ENCODE results near the gene RFNG. TPM values are rescaled to one million over a fixed set of nuclear protein-coding genes. Genes with fewer than 3 reads are reported as not detected.
A peak's percentile ranks its signal among the peaks of the same experiment; 100 is the strongest.

RFNG gene
- total RNA-seq, 1 donor from 2014 or later, result 42.4 TPM

DNA sequence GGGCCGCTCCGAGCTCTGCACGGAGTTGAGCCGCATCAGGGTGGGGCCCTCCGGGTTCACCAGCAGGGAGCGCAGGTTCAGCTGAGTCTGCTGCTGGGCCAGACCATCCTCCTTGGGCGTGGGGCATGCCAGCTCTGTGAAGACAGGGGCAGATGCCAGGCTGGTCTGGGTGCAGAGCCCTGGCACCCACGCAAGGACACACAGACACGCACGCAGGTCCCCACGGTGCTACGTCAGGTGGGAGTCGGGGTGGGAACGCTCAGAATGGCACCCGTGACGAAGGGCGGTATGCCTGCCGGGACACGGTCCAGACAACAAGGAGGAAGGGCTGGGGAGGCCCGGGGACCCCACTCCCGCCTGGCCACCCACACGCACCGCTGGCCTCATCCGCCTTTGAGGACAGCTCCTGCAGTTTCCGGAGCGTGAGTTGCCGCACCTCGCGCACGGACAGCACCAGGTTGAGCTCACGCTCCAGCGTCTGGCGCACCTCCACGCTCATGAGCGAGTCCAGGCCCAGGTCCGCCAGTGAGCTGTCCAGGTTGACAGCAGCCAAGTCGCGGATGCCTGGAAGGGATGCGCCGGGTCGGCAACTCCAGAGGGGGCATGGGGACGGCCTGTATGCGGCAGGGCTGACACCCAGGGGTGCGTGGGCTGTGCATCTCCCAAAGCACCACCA is 29.3 kb upstream of the RFNG start:
- ATAC-seq (no peak), DNase-seq (ENCODE audit: low spot score) (no peak)
- intact Hi-C loops (cut with DNase I), result loop anchor here (10.0 kb wide), 1 partner anchor 46 kb away; the partner anchor contains the start of genes DCXR and RAC3

DNA sequence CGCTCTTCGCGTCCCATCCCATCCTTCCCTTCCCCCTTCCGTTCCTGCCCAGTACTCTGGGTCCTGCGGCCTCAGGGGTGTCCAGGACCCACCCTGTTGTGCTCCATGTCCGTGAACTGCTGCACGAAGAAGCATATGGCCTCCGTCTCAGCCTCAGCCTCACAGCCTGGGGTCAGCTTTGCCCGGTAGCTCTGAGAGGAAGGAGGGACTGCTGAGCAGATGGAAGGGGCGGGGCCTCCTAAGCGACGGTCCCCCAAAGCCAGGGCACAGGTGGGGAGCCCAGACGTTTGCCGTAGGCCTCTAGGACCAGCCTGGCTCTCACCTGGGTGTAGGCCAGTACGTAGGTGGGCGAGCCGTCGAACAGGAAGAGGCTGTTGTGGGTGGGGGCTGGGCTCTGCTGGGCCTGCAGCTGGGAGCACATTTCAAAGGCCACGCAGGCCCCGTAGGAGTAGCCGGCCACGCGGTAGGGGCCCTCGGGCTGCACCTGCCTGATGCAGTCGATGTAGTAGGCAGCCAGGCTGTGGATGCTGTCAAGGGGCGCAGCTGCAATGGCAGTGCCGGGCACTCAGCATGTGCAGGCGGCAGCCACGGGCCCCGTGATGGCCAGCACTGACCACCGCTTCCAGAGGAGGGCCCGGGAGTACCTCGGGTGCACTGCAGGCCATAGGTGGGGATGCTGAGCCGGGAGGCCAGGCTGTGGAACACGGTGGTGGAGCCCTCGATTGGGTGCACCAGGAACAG is 28.6 kb upstream of the RFNG start:
- intact Hi-C loops (cut with DNase I), result loop anchor here (10.0 kb wide), 1 partner anchor 45 kb away; the partner anchor contains the start of genes DCXR and RAC3
- DNase-seq (ENCODE audit: low spot score) (no peak), ATAC-seq (no peak)

DNA sequence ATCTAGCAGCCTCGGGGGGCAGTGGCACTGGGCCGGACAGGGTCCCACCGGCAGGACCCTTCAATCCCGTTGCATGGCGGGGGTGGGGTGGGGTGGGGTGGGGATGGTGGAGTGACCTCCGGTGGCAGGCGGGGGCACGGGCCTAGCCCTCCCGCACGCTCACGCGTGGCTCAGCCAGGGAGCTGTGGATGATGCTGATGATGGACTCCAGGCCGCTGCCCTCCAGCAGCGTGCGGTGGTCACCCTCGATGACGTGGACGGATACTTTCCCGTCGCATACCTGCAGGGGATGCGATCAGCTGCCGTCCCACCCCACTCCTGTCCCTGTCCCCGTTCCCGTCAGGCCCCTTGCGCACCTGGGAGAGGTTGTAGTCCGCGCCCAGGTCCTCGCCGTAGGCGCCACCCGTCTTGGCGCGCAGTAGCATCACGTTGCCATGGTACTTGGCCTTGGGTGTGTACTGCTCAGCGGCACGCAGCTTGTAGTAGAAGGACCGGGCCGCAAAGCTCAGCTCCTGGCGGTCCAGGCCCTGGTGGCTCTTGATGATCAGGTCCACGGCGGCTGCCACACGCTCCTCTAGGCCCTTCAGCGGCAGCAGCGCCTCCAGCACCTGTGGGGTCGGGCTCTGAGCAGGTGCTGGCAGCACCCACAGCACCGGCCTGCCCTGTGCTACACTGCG is 27.5 kb upstream of the RFNG start:
- ATAC-seq (no peak), DNase-seq (ENCODE audit: low spot score) (no peak)
- intact Hi-C loops (cut with DNase I), result no loop called here

DNA sequence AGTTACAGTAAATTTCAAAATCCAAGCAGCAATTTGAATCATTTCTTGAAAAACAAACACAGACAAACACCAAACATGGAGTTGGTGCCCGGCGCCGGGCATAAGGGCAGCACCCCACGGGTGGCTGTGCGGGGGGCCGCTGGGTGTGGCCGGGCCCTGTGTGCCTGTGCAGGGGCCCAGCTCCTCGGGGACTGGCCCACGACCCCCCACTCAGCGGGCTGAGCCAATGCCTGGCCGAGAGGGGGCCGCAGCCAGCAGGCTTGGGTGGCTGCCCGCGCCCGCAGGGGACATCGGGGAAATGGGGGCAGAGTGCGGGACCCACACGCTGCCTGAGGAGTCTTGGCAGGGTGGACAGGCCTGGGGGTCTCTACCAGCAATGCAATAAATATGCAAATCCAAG is 26.8 kb upstream of the RFNG start:
- intact Hi-C loops (cut with DNase I), result loop anchor here (1.0 kb wide), 1 partner anchor 47 kb away; no protein-coding TSS in a partner anchor
- ATAC-seq (no peak), DNase-seq (ENCODE audit: low spot score) (no peak)

DNA sequence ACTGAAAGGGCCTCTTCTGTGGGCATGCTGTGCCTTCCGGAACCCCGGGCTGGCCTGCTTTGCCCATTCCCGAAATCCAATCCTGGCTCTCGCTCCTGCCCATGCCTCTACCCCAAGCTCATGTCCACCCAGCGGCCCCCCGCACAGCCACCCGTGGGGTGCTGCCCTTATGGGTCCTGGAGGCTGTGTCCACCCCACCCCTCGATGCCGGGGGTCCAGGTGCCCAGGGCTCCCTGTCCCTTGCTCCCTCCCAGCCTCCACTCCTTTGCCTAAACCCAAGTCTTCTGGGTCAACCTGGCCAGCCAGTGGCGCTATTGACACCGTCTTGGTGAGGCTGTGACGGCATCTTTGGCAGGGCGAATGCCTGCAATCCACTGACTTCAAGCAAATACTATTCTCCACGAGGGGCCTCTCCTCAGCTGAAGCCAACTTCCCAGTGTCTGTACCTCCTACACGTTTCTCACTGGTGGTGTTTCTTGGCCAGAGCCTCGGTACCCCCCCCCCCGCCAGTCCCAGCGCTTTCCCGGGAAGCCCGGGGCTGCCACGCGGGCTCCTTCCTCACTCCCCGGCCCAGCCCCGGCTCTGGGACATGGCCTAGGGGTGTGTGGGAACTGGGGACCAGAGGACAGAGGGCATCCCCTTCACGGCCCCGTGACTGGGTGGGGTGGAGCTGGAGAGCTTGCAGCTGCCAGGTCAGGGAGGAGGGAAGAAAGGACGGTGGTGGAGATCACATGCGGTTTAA is 26.2 kb upstream of the RFNG start:
- DNase-seq (ENCODE audit: low spot score), result no peak
- intact Hi-C loops (cut with DNase I), result loop anchor here (1.0 kb wide), 1 partner anchor 48 kb away; no protein-coding TSS in a partner anchor
- peak; percentile 82 for ATAC-seq

DNA sequence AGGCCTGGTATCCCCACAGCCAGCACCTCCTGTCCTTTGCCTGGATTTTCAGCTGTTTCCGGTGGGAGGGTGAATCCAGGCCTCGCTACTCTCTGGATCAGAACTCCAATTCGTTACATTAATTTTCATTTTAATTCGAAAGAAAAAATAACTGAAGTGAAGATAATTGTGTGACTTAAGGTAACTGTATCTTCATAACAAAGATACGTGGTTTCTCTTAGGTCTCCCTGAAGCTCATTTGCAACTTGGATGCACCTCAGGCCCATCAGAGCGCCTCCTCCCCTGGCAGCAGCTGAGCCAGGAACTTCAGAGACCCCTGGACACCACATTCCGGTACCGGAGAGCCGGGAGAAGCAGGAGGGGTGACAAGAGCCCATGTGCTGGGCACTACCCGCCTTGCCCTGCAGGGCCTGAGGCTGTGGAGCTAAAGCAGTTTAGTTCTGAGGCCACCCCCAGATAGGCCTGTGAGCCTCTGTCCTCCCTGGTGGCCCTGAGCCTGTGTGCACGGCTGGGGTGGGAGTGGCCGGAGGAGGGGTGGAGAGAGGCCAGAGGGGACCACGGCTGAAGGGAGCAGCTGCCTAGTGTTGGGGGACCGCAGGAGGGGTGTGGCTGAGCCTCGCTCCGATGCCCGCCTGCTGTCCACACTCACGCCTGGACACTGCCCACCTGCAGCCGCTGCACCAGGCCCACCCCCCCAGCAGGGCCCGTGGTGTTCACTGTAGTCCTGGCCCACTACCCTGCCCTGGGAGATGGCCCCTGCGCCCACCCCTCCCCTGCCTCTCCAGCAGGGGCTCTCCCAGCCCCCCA is 25.4 kb upstream of the RFNG start:
- peak; percentile 75 for ATAC-seq
- no peak for DNase-seq (ENCODE audit: low spot score)
- intact Hi-C loops (cut with DNase I), result no loop called here

DNA sequence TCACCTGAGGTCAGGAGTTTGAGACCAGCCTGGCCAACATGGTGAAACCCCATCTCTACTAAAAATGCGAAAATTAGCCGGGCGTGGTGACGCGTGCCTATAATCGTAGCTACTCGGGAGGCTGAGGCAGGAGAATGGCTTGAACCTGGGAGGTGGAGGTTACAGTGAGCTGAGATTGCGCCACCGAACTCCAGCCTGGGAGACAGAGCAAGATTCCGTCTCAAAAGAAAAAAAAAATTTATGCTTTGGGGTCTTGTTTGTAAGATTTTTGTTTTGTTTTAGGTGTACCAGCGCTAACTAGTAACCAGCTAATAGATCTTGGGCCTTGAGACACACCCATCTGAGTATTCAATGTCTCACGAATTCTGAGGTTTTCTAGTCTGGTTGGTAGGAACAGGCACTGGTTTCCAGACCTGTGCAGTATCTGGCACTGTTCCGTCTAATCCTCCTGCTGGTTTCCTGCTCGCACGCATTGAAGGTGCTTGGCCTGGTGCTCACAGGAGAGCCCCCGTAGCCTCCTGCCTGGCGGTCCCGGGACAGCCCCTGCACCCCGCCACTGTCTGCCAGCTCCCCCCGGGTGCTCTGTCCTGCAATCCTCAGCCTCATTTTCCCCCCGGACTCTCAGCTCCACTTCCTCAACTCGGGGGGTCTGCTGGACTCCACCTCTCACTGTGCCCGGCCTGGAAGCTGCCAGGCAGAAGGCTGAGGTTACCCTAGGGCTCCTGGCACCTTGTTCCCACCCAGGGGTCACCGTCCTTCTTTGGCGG is 24.6 kb upstream of the RFNG start:
- DNase-seq (ENCODE audit: low spot score), result no peak
- ATAC-seq, result no peak

DNA sequence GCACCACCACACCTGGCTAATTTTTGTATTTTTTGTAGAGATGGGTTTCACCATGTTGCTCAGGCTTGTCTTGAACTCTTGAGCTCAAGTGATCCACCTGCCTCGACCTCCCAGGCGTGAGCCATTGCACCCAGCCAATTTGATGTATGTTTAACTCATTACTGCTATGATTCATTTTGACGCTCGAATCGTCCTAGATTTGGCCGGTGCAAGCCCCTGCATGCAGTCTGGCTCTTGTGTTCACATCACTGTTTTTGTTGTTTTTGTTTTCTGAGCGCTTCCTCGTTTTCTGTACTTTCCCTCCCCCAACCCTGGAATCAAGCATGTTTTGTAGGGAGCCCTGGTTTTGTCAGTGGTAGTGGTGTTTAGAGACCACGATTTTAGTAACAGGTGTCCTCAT is 21.8 kb upstream of the RFNG start:
- ATAC-seq, result no peak
- intact Hi-C loops (cut with DNase I), result no loop called here
- DNase-seq (ENCODE audit: low spot score), result no peak

More for the DNA sequence above, 24.6 kb upstream of the RFNG start:
- intact Hi-C loops (cut with DNase I), result no loop called here

DNA sequence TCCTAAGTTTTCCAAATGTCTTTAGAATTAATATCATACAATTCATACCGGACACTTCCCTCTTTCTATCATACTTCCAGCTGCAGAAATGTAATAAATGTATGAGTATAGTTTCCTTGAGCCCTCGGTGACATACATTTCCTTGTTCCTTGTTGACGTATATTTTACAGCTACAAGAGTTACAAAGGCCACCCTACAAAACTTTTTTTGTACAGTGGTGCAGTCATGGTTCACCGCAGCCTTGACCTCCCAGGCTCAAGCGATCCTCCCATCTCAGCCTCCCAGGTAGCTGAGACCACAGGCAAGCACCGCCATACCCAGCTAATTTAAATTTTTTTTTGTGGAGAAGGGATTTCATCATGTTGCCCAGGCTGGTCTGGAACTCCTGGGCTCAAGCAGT is 21.2 kb upstream of the RFNG start:
- ATAC-seq (no peak), DNase-seq (ENCODE audit: low spot score) (no peak)
- intact Hi-C loops (cut with DNase I), result no loop called here

DNA sequence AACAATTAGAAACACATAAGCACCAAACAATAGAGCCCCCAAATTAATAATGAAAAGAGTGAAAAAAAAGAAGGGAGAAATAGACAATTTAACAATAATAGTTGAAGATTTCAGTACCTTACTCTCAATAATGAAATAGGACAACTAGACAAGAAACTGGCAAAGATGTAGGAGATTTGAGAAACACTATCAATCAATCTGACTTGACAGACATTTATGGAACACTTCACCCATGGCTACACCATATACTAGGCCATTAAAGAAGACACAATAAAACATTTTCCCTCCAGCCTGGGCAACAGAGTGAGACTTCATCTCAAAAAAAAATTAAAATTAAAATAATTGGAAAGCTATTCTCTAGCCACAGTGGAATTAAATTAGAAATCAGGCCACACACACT is 19.0 kb upstream of the RFNG start:
- ATAC-seq, result no peak
- intact Hi-C loops (cut with DNase I), result no loop called here
- no peak for DNase-seq (ENCODE audit: low spot score)

DNA sequence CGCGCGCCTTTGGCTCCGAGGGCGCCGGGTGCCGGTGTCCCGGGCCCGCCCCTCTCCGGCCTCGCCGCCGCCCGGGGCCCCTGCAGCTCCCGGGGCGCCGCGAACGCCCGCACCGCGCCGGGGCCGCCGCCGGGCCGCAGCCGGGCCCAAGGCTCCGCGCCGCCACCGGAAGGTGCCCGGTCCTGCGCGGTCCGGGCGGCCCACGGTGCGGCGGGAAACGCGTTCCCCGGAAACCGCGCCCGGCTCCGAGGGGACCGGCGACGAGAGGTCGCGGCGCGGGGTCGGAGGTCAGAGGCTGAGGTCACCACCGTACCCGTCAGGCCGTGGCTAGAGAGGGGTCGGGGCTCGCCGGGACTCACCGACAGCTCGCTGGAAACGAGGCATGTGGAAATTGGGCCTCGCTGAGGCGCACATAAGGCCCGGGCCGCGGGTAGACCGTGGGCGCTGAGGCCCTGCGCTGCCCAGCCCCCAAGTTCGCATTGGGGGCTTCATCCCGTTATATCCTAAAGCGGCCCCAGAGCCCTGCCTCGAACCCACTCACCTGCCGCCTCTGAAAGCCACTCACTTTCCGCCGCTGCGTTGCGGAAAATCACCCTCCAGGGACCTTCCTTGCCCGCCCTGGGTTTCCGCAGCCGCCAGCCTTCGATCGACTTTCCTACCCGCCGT is 14.2 kb upstream of the RFNG start, which contains the start of gene DUS1L:
Gene DUS1L, minus strand, starts transcription at position 167 of the 666 bp plus-strand sequence. CDS start 745 bp downstream, outside the sequence.
- DNase-seq (ENCODE audit: low spot score) (peak; percentile 84), ATAC-seq (peak; percentile 81)
- intact Hi-C loops (cut with DNase I), result no loop called here

DNA sequence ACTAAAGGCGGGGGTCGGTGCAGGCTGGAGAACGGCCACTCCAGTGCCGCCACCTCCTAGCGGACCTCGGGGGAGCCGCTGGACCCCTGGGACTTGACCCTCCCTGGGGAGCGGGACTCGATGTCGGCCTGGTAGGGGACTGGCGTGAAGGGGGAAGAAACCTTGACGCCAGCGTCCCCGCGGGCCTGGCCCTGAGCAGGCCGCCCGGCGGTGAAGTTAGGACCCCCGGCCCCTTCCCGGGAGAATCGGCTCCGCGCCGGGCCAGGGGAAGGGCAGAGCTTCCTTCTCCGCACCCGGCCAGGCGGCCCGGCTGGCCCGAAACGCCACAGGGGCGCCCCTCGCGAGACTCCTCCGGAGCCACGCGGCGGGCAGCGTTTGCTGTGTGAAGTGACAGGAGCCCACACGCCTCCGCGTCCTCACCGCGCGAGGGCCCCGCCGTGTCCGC is 13.6 kb upstream of the RFNG start:
- DNase-seq (ENCODE audit: low spot score), result no peak
- no peak for ATAC-seq
- intact Hi-C loops (cut with DNase I), result no loop called here

DNA sequence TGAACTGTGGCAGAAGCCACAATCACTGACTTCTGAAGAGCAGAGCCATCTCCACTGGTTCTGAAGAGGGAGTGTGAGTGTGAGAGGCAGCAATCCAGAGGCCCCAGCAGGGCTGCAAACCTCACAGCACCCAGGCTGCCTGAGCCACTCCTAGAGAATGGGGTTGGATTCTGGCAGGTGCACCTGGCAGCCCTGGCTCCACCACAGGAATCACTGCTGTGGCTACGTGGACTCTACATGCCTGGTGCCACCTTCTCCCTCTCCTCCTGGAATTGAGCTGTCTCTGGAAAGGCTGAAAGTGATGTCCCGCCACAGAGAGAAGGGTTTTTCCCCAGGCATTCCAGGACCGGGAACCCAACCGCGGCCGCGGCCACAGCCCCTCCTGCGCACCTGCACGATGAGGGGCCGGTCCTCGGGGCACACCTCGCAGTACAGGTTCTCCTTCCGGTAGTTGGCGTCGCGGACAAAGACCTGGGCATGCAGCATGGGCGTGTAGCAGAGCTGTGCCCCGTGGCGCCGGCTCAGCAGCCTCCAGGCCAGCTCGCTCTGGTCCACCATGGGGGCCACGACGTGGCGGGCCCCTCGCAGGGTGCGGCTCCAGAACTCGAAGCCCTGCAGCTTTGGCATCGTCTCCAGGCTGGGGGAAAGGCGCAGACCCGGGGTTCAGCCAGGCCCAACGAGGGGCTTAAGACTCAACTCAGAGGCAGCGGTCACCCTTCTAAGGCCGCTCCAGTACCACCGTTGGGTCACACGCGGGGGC is 13.0 kb upstream of the RFNG start:
- intact Hi-C loops (cut with DNase I), result no loop called here
- ATAC-seq, result no peak
- no peak for DNase-seq (ENCODE audit: low spot score)

DNA sequence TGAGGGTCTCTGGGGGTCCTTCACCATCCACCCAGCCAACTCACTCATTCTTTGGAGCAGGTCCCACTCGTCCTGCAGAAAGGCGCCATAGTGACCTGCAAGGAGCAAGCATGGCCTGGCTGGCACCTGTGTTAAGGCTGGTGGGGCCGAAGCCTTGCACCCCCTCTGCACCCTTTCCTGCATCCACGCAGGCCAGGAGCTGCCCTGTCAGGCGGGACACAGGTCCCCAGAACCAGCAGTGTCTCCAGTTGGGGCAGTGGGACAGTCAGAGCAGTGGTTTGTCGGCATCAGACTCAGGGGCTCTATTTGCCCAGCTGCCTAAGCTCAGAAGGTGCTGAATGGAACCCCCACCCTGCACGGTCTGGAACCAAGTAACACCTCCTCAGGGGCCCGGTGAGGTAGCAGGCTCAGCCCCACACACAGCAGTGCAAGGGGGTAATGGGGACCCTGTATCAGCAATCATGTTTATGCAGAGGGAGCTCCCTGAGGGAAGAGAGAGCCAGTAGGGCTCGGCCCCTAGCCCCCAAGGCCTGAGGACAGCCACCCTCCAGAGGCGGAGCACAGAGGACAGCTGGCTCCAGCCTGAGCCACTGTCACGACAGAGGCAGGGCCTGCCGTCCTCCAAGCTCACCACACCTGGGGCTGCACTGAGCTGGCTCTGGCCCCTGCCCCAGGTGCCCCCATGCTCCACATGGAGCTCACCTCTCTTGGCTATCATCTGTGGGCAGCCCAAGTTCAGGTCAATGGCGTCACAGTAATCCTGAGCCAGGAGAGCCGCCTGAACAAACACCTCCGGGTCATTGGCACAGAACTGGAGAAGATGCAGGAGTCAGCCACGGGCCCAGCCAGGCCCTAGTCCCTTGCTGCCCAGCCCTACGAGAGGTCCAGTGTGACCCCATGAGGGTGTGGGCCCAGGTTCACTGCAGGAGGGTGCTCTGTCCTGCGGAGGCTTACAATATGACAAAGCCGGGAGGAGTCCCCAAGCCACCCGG is 12.1 kb upstream of the RFNG start:
- DNase-seq (ENCODE audit: low spot score), result no peak
- no peak for ATAC-seq
- intact Hi-C loops (cut with DNase I), result no loop called here

DNA sequence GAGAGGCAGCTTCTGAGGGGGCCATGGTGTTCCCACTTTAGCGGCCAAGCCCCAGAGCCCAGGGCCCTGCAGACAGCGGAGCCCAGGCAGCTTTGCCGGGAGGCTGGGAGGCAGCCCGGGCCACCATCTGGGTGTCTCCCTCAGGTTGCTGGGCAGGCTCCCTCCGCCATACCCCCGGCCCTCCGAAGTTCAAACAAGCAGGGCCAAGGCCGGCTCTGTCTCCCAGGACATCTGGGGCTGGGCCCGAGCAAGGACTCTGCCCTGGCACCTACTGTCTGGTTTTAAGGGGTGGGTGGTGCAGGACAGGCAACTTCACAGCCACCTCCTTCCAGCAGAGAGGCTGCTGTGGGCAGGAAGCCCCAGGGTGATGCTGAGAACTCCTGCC is 11.4 kb upstream of the RFNG start:
- DNase-seq (ENCODE audit: low spot score) (no peak), ATAC-seq (no peak)
- intact Hi-C loops (cut with DNase I), result no loop called here
